Thymus (tissue), 14 donors: ENCODE results near the gene PWP1. TPM values are rescaled to one million over a fixed set of nuclear protein-coding genes. Genes with fewer than 3 reads are reported as not detected.

Experiments used
- DNase-seq, 9 donors: peaks; one replicate each; pipeline ENCODE4 v3.0.0-alpha.2; 2013; ENCODE audit warnings: low spot score in 9 of 9, low read depth in 6 of 9, missing footprints in 1 of 9
- H3K27ac ChIP-seq, 2 donors: one replicate each; pipeline ENCODE4 v1.5.1; 2013; ENCODE audit warnings: control low read depth in 1 of 2, low read depth in 1 of 2, low read length in 1 of 2, mild to moderate bottlenecking in 1 of 2, moderate library complexity in 1 of 2
- H3K27me3 ChIP-seq, 2 donors: one replicate each; pipeline ENCODE4 v1.5.1; 2013; ENCODE audit warnings: low read length in 1 of 2; ENCODE audit not compliant: control insufficient read depth in 2 of 2, insufficient read depth in 1 of 2
- H3K36me3 ChIP-seq, 2 donors: one replicate each; pipeline ENCODE4 v1.5.1; 2013; ENCODE audit warnings: low read length in 1 of 2, mild to moderate bottlenecking in 1 of 2, moderate library complexity in 1 of 2; ENCODE audit not compliant: control insufficient read depth in 2 of 2, insufficient read depth in 2 of 2
- H3K4me1 ChIP-seq, 2 donors: one replicate each; pipeline ENCODE4 v1.5.1; 2013; ENCODE audit warnings: low read length in 2 of 2; ENCODE audit not compliant: control insufficient read depth in 2 of 2, insufficient read depth in 2 of 2
- H3K4me3 ChIP-seq, 2 donors: one replicate each; pipeline ENCODE4 v1.5.1; 2013; ENCODE audit warnings: low read length in 2 of 2, control low read depth in 1 of 2, mild to moderate bottlenecking in 1 of 2
- H3K9me3 ChIP-seq, 2 donors: one replicate each; pipeline ENCODE4 v1.5.1; 2013; ENCODE audit warnings: low read length in 1 of 2, mild to moderate bottlenecking in 1 of 2; ENCODE audit not compliant: control insufficient read depth in 2 of 2, insufficient read depth in 1 of 2
- WGBS: extraction: QIAGEN DNeasy Blood & Tissue Kit; methylation state at CpG from one replicate; pipeline ENCODE4 v1.1.7; 2013; 5-methylcytosine and 5-hydroxymethylcytosine counted together
- long read RNA-seq, 10 donors: transcript quantifications; one replicate each; lab custom pipeline, GENCODE V29; 2026
- polyA plus RNA-seq: library from polyadenylated mRNA; stranded (reverse); fragments of 200-250 nt; gene quantifications from one replicate; pipeline ENCODE4 v1.2.3, GENCODE V29; 2013
- total RNA-seq: library from RNA; stranded (reverse); fragments of 120-200 nt; gene quantifications from one replicate; pipeline ENCODE4 v1.2.4, GENCODE V29; 2013
- donor health status: healthy.

PWP1 gene
- total RNA-seq (43.3 TPM), polyA plus RNA-seq (33.8 TPM)
- long read RNA-seq, donor 1, partial matches to known transcripts: 0 of 1 reads
- long read RNA-seq, donor 1, other reads (novel, unspliced or antisense): 0 of 1 reads
- long read RNA-seq, donor 2: 0 reads
- long read RNA-seq, donor 3, transcript PWP1-201 (15 exons, 2,621 nt): major isoform, 26 of 26 reads
- long read RNA-seq, donor 3, partial matches to known transcripts: 0 of 26 reads
- long read RNA-seq, donor 3, other reads (novel, unspliced or antisense): 0 of 26 reads
- long read RNA-seq, donor 4, partial matches to known transcripts: 0 of 4 reads
- long read RNA-seq, donor 4, other reads (novel, unspliced or antisense): 0 of 4 reads
- long read RNA-seq, donor 5, transcript PWP1-201 (15 exons, 2,621 nt): major isoform, 17 of 48 reads
- long read RNA-seq, donor 5, partial matches to known transcripts: 31 of 48 reads
- long read RNA-seq, donor 5, other reads (novel, unspliced or antisense): 0 of 48 reads
- long read RNA-seq, donor 6, transcript PWP1-201 (15 exons, 2,621 nt): major isoform, 15 of 15 reads
- long read RNA-seq, donor 6, partial matches to known transcripts: 0 of 15 reads
- long read RNA-seq, donor 6, other reads (novel, unspliced or antisense): 0 of 15 reads
- long read RNA-seq, donor 7, transcript PWP1-201 (15 exons, 2,621 nt): major isoform, 9 of 9 reads
- long read RNA-seq, donor 7, partial matches to known transcripts: 0 of 9 reads
- long read RNA-seq, donor 7, other reads (novel, unspliced or antisense): 0 of 9 reads
- long read RNA-seq, donor 8, partial matches to known transcripts: 0 of 4 reads
- long read RNA-seq, donor 8, other reads (novel, unspliced or antisense): 0 of 4 reads
- long read RNA-seq, donor 9, transcript PWP1-201 (15 exons, 2,621 nt): major isoform, 10 of 10 reads
- long read RNA-seq, donor 9, partial matches to known transcripts: 0 of 10 reads
- long read RNA-seq, donor 9, other reads (novel, unspliced or antisense): 0 of 10 reads
- long read RNA-seq, donor 10, transcript PWP1-201 (15 exons, 2,621 nt): major isoform, 10 of 10 reads
- long read RNA-seq, donor 10, partial matches to known transcripts: 0 of 10 reads
- long read RNA-seq, donor 10, other reads (novel, unspliced or antisense): 0 of 10 reads

GRCh38 chr12:107685360-107686248 is at the start of gene PWP1:
Gene PWP1 (plus strand): TSS chr12:107685799. CDS start chr12:107685900, 101 bp downstream.
- Histone ChIP-seq H3K9me3 (no peaks in the 10 kb centered on the region), H3K36me3 (peaks cover 15 to 21% of the 10 kb centered on the region in 2 donors), H3K4me1 (peaks cover 11 to 12% of the 10 kb centered on the region in 2 donors), H3K27ac (peak within 1 kb of the TSS; percentile 94 to 95), H3K4me3 (peak within 1 kb of the TSS; percentile 64 to 98), H3K27me3 (no peaks in the 10 kb centered on the region)
- WGBS: under 1% methylated on average over 51 of the region's 51 CpGs
- DNase-seq: peak; percentile 93 to 99 (median 98)

DNA sequence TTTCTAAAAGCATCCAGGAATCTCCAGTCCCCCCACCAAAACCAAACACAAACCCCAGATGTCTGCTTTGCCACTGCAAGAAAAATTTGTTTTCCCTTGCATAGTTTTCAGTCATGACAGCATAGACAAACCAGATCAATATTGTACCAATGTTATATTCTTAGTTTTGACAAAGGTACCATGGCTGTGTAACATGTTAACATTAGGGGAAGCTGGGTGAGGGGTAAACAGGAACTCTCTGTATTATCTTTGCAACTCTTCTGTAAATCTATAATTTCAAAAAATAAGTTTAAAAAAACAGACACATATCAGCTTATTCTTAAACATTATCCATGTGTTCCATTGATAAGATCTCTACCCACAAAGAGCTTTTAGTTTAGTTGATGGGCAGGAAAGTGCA is 44.4 kb upstream of the PWP1 start:
- Histone ChIP-seq H3K27me3 (no peaks in the 10 kb centered on the region), H3K27ac (no peak overlapping the region), H3K36me3 (peaks cover 11 to 20% of the 10 kb centered on the region in 2 donors), H3K4me3 (no peak overlapping the region), H3K4me1 (no peaks in the 10 kb centered on the region), H3K9me3 (no peaks in the 10 kb centered on the region)
- no peak for DNase-seq

DNA sequence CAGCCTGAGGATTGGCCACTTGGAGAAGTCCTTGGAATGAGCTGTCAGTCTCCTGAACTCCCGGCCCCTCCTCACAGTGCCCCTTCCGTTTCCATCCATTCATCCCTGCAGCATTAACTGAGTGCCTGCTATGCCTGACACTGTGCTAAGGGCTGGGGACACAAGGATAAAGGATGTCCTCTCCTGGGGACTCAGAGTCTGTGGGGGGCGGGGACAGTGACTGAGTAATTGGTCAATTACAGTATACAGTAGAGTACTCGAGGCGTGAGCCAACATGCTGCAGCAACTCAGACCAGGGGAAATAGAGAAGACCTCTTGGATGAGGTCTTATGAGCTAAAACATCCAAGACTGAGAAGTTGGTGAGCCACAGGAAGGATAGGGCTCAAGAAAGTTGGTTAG is 43.4 kb upstream of the PWP1 start:
- DNase-seq: no peak
- Histone ChIP-seq H3K4me3 (no peak overlapping the region), H3K4me1 (no peaks in the 10 kb centered on the region), H3K9me3 (no peaks in the 10 kb centered on the region), H3K36me3 (peaks cover 8 to 20% of the 10 kb centered on the region in 2 donors), H3K27ac (no peak overlapping the region), H3K27me3 (no peaks in the 10 kb centered on the region)
- 98% methylated on average over 5 of the region's 5 CpGs for WGBS

DNA sequence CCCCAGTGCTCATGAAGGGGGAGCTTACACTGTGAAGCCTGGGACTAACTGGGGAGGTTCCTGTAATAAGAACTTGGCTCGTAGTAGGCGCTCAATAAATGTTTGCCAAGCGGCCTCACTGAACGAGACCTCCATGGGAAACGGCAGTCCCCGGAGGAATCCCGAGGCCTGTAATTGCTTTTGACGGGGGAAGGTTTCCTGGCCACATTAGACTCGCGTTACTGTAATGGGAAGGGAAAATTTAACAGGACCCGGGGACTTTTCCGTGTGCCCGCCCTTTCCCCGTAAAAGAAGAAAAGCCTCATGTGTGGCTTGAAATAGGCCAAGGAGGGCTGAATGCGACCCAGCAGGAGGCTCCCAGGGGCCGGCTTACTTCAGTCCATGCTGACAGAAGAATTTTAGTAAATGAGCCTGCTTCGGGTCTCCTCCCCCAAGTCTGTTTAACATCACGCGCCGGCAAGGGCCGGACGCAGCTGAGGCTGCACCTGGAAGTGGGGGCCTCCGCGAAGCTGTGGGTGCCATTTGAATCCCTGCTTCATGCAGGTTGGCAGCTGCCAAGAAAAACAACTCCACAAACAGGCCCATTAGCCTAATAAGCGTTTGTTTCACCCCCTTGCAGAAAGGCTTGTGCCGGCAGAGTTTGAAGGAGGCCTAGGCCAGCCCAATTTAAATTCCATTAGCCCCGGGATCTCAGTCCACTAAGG is 39.8 kb upstream of the PWP1 start:
- Histone ChIP-seq H3K9me3 (no peaks in the 10 kb centered on the region), H3K36me3 (peaks cover 4 to 32% of the 10 kb centered on the region in 2 donors), H3K27ac (peak overlapping the region; percentile 21 to 34), H3K27me3 (no peaks in the 10 kb centered on the region), H3K4me3 (no peak overlapping the region), H3K4me1 (no peaks in the 10 kb centered on the region)
- peak in 1 of 9 donors; percentile 29 for DNase-seq
- 90% methylated on average over 27 of the region's 27 CpGs for WGBS

DNA sequence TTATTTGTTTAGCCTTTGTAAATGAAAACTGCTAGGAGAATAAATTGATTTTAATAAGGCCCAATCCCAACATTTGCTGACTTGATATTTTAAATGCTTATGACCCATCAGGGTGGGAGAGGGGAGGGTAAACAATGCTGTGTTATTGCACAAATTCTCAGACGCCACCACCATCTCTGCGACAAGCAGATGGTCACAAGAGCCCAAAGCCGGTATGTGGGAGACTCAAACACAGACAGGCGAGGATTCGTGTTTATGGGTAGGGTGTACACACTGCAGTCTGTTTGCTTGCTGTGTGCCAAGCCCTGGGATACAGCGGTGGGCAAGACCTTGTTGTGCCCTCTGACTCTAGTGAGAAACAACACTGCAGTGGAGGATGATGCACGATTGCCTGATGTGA is 39.2 kb upstream of the PWP1 start:
- Histone ChIP-seq H3K9me3 (no peaks in the 10 kb centered on the region), H3K27ac (peak overlapping the region in 1 of 2 donors; percentile 19), H3K36me3 (peaks cover 4 to 29% of the 10 kb centered on the region in 2 donors), H3K27me3 (no peaks in the 10 kb centered on the region), H3K4me3 (no peak overlapping the region), H3K4me1 (no peaks in the 10 kb centered on the region)
- no peak for DNase-seq
- WGBS: 97% methylated on average over 7 of the region's 7 CpGs

DNA sequence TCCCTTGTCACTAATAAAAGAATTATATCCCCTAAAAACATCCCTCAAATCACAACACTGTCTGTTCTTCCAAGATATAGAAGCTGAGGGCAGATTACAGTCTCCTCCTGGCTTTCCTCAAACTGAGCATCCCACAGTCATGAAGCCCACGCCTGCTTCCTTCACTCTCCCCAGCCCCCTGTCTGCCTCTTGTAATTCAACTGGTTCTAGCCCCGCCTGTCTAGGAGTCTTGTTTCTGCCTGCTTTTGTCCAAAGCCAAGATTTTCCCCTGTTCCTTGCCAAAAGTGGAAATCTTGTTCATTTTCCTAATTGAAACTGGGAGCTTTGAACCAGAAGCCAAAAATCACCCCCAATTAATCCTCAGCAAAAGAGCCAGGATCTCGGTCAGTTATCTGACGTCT is 35.9 kb upstream of the PWP1 start:
- no peaks in the 10 kb centered on the region for H3K27me3 ChIP-seq
- no peaks in the 10 kb centered on the region for H3K9me3 ChIP-seq
- H3K27ac ChIP-seq: peak overlapping the region in 1 of 2 donors; percentile 18
- DNase-seq: peak in 1 of 9 donors; percentile 22
- H3K4me3 ChIP-seq: no peak overlapping the region
- peaks cover 0 to 31% of the 10 kb centered on the region in 2 donors for H3K36me3 ChIP-seq
- no peaks in the 10 kb centered on the region for H3K4me1 ChIP-seq
- WGBS: 94% methylated on average over 4 of the region's 4 CpGs

- Histone ChIP-seq H3K9me3 (no peaks in the 10 kb centered on the region), H3K36me3 (peaks cover 0 to 28% of the 10 kb centered on the region in 2 donors), H3K4me1 (no peaks in the 10 kb centered on the region), H3K4me3 (no peak overlapping the region), H3K27me3 (no peaks in the 10 kb centered on the region), H3K27ac (no peak overlapping the region)
- DNase-seq: no peak
- WGBS: 98% methylated on average over 10 of the region's 10 CpGs
These were observed 34.6 kb upstream of the PWP1 start for GRCh38 chr12:107650977-107651376.
